GM12864 (cell line): ENCODE measurements around the gene LRRC66.

Source experiments
- DNase-seq: peaks from one replicate; pipeline ENCODE4 v3.0.0-alpha.2; 2011; ENCODE audit warnings: low read depth
- H3K4me3 ChIP-seq: 2 replicates; pipeline ENCODE4 v1.5.1; 2011; ENCODE audit warnings: mild to moderate bottlenecking, low read depth, low read length, control low read depth
- CTCF ChIP-seq: IDR thresholded peaks from 2 replicates; pipeline ENCODE4 v1.5.1; 2011; ENCODE audit warnings: low read depth, mild to moderate bottlenecking, moderate library complexity, low read length, control low read depth, inconsistent platforms; ENCODE audit errors: missing control alignments

Gene LRRC66

DNA sequence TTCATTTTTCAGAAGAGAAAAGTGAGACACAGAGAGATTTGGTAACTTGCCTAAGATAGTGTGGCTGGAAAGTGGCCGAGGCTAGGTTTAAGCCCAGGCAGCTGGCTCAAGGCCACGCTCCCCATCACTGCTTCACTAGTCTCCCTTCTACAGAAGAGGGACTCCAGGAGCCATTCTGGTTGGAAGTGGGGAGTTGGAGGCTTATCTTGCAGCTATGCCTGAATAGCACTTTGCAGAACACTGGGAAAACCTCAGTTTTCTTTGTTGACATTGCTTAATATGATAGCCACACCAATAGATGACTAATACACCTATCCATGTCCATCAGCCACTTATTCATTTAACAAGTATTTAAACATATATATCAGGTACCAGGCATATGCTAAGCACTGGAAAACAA is 18.5 kb downstream of the LRRC66 start:
- no peak overlapping the region for H3K4me3 ChIP-seq
- no peak for DNase-seq
- TF ChIP-seq CTCF: no peak

DNA sequence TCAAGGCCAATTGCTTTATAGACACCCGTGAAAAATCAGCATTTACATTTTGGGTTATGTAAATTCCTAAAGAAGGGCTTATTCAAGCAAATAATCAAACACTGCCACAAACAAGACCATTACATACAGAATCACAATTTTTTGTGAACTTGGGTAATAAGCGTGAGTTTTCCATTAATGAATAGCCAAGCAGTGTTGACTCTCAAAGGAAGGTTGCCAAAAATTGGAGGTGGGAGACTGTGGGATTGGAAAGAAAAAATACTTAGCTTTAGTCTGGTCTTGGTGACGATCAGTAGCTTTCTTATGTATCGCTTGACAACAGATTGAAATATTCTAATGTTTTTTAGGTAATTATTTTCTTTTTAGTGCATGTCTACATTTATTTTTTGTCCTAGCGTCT is 20.9 kb downstream of the LRRC66 start:
- DNase-seq: no peak
- H3K4me3 ChIP-seq: no peak overlapping the region
- no peak for TF ChIP-seq CTCF

DNA sequence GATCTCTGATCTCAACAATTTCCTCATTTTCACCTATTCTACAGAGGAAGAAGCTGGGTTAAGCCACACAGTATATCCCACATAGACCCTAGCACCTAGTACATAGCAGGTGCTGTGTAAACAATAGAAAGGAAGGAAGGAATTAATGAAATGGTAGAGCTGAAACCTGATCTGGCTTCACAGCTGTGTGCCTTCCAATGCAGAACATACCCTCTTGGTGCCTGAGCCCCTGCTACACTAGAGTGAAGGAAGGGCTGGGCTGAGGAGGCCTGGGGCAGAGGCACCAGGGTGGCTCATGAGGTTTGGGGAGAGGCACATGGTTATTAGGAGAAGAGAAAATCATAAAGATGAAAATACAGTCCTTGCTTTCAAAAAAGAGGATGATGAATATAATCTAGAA is 21.3 kb downstream of the LRRC66 start:
- no peak for DNase-seq
- H3K4me3 ChIP-seq: no peak overlapping the region
- TF ChIP-seq CTCF: no peak

GRCh38 chr4:51997647-51998046 is 22.5 kb downstream of the LRRC66 start:
- TF ChIP-seq CTCF: no peak
- H3K4me3 ChIP-seq: no peak overlapping the region
- DNase-seq: no peak

DNA sequence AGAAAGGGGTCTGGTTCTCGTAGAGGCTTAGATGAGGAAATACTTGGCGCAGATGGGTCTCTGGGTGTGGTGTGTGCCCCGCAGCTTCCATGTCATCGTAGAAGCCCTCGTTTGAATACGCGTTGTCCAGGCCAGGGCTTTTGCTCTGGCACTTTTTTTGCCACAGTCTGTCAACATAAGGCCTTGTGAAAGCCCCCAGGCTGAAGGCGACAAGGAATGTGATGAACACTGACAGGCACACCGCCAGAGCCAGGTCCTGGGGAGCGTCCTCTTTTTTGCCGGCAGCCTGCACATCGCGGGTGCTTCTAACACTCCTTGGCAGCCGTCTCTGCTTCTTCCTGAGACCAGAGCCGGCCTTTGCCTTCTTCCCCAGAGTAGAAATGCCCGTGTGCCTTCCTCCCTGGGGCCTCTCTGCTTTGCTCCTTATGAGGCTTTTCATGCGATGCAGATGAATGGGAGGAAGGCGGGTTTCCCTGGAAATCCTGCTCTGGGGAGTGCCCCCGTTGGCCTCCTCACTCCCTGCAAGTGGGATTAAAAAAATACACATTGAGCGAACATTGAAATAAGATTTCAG is 24.4 kb downstream of the LRRC66 start:
- no peak for TF ChIP-seq CTCF
- DNase-seq: no peak

DNA sequence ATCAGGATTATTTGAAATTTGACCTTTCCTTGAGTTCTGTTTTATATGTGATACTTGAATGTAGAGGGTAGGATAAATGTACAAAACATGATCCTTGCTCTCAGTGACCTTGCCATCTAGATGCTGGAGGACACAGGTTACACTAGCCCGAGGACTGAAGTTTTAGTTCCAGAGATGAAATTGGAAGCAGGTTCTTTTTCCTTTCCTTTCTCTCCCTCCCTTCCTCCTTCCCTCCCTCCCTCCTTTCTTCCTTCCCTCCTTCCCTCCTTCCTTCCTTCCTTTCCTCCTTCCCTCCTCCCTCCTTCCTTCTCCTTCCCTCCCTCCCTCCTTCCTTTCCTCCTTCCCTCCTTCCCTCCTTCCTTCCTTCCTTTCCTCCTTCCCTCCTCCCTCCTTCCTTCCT is 54.3 kb downstream of the LRRC66 start:
- no peak overlapping the region for H3K4me3 ChIP-seq
- DNase-seq: no peak
- no peak for TF ChIP-seq CTCF

More for the DNA sequence above, 24.4 kb downstream of the LRRC66 start:
- no peak overlapping the region for H3K4me3 ChIP-seq

- no peak overlapping the region for H3K4me3 ChIP-seq
- TF ChIP-seq CTCF: no peak
- DNase-seq: no peak
Observed at GRCh38 chr4:51963841-51964517, 56.2 kb downstream of the LRRC66 start.
